ENCODE results near the gene NNT.

- TF ChIP-seq MAX (IDR thresholded peaks at IDR 0.05) (no peak), USF2 (IDR thresholded peaks at IDR 0.05; ENCODE audit: low read length) (no peak), POLR2A (IDR thresholded peaks at IDR 0.05; ENCODE audit: control extremely low read depth in 1 of 2, low read depth in 2 of 2, low read length in 2 of 2) (no peak), SIN3A (conservative IDR thresholded peaks at IDR 0.05 in 1 of 2, IDR thresholded peaks at IDR 0.05 in 1 of 2; ENCODE audit: low read depth in 1 of 2, low read length in 2 of 2) (no peak), FOSL1 (IDR thresholded peaks at IDR 0.05; ENCODE audit: insufficient read depth, low read depth, low read length) (no peak), CEBPB (IDR thresholded peaks at IDR 0.05; ENCODE audit: low read depth, low read length) (no peak), CBX5 (IDR thresholded peaks at IDR 0.05; ENCODE audit: low read depth, low read length) (no peak), EZH2 (IDR thresholded peaks at IDR 0.05; ENCODE audit: low read depth, low read length, severe bottlenecking) (no peak), EP300 (IDR thresholded peaks at IDR 0.05; ENCODE audit: borderline replicate concordance in 1 of 2, low read depth in 2 of 2, low read length in 2 of 2) (no peak), CTCF (IDR thresholded peaks at IDR 0.05; ENCODE audit: control extremely low read depth in 1 of 3, insufficient read depth in 1 of 3, low read depth in 1 of 3, low read length in 3 of 3) (no peak), POLR2AphosphoS5 (IDR thresholded peaks at IDR 0.05; ENCODE audit: low read depth, low read length) (no peak), NANOG (IDR thresholded peaks at IDR 0.05; ENCODE audit: insufficient read depth, low read depth, low read length, poor library complexity, severe bottlenecking) (no peak), TEAD4 (IDR thresholded peaks at IDR 0.05; ENCODE audit: low read depth, low read length) (no peak)
Observed at GRCh38 chr5:43638107-43638506, 35.1 kb downstream of the NNT start.
